ENCODE measurements around the gene TRDMT1. TPM values are rescaled to one million over a fixed set of nuclear protein-coding genes. Genes with fewer than 3 reads are reported as not detected.

The TRDMT1 gene

GRCh38 chr10:17098012-17098411 is 103.5 kb downstream of the TRDMT1 start:
- Histone ChIP-seq H3K36me3 (ENCODE audit: control insufficient read depth, insufficient read depth, low read length) (no peaks in the 10 kb centered on the region), H2BK120ac (ENCODE audit: low read depth, low read length) (no peak overlapping the region), H2BK5ac (ENCODE audit: low read length) (no peak overlapping the region), H3K18ac (ENCODE audit: low read length) (no peak overlapping the region), H3K4me3 (ENCODE audit: low read length) (no peak overlapping the region), H3K4ac (ENCODE audit: low read depth, low read length) (no peak overlapping the region), H3K79me1 (ENCODE audit: low read length) (no peaks in the 10 kb centered on the region), H2AK5ac (ENCODE audit: low read length) (no peak overlapping the region), H4K8ac (ENCODE audit: low read depth, low read length) (no peak overlapping the region), H4K5ac (ENCODE audit: low read length) (no peak overlapping the region), H3K9ac (ENCODE audit: low read length) (no peak overlapping the region), H3K4me2 (ENCODE audit: low read length) (no peak overlapping the region), H3K27ac (ENCODE audit: low read depth, low read length) (no peak overlapping the region), H3K4me1 (ENCODE audit: control insufficient read depth, low read depth, low read length) (no peaks in the 10 kb centered on the region), H3K23ac (ENCODE audit: low read length) (no peak overlapping the region), H2BK15ac (replicated peaks; ENCODE audit: low read depth) (no peak overlapping the region), H3K56ac (ENCODE audit: low read length) (no peak overlapping the region), H3K79me2 (ENCODE audit: control insufficient read depth, insufficient read depth, low read length) (no peaks in the 10 kb centered on the region), H3K27me3 (ENCODE audit: insufficient read depth, low read length, poor library complexity) (no peaks in the 10 kb centered on the region)
- WGBS (ENCODE audit: extremely low coverage, insufficient coverage, low lambda C conversion rate): no CpG with 5 or more reads among the region's 3 CpGs
- DNase-seq: no peak

Small RNA genes lying within 50 kb of the gene (small RNA-seq; reads per million reads assigned to genes)
- gene AC067747.1 (ENCODE audit: insufficient read depth): not detected
